ENCODE data around the gene USP9X.

GRCh38 chrX:41108007-41108406 lies 22.8 kb downstream of the USP9X start:
- TF ChIP-seq CTCF (IDR thresholded peaks at IDR 0.05; ENCODE audit: insufficient read depth, low read length, poor library complexity, severe bottlenecking): no peak
- no peak for TF ChIP-seq EZH2phosphoT487 (conservative IDR thresholded peaks at IDR 0.05; ENCODE audit: low read length)
